Activated CD4-positive, alpha-beta T cell treated with anti-CD3 and anti-CD28 coated beads, Interleukin-2, amount 50 U/mL, for 16 hours (primary cell): ENCODE measurements around the gene ANKRD13C.
"Not testable (repeated sequence)": the region's sequence is repeated elsewhere in the genome, so short reads cannot be mapped to it uniquely, and the experiment has no call there.

Experiments used
- DNase-seq: peaks from one replicate; pipeline ENCODE4 v3.0.0-alpha.2; 2020

ANKRD13C gene

GRCh38 chr1:70354332-70355110 lies at the start of gene ANKRD13C:
ANKRD13C (minus strand) TSS chr1:70354722; CDS start chr1:70354408, 314 bp downstream.
- DNase-seq, result peak; percentile 96

GRCh38 chr1:70403759-70404158 lies 49.2 kb upstream of the ANKRD13C start:
- DNase-seq, result no peak

GRCh38 chr1:70401974-70402373 lies 47.5 kb upstream of the ANKRD13C start:
- no peak for DNase-seq

GRCh38 chr1:70400335-70400734 lies 45.8 kb upstream of the ANKRD13C start:
- no peak for DNase-seq

GRCh38 chr1:70397013-70397412 lies 42.5 kb upstream of the ANKRD13C start:
- DNase-seq, result no peak

GRCh38 chr1:70396607-70397006 lies 42.1 kb upstream of the ANKRD13C start:
- DNase-seq, result no peak

- DNase-seq, result no peak
These were observed 38.1 kb upstream of the ANKRD13C start for GRCh38 chr1:70392626-70393025.

- no peak for DNase-seq
These were observed 33.0 kb upstream of the ANKRD13C start for GRCh38 chr1:70387507-70387906.

GRCh38 chr1:70386121-70386520 lies 31.6 kb upstream of the ANKRD13C start:
- DNase-seq, result no peak

GRCh38 chr1:70385477-70385876 lies 31.0 kb upstream of the ANKRD13C start:
- no peak for DNase-seq

GRCh38 chr1:70384542-70384941 lies 30.0 kb upstream of the ANKRD13C start:
- no peak for DNase-seq

- DNase-seq, result no peak
These were observed 29.0 kb upstream of the ANKRD13C start for GRCh38 chr1:70383483-70383882.

GRCh38 chr1:70382682-70383081 lies 28.2 kb upstream of the ANKRD13C start:
- DNase-seq, result no peak

GRCh38 chr1:70376196-70376595 lies 21.7 kb upstream of the ANKRD13C start:
- DNase-seq, result no peak

GRCh38 chr1:70373580-70373979 lies 19.1 kb upstream of the ANKRD13C start:
- DNase-seq, result not testable (repeated sequence)

GRCh38 chr1:70372426-70372825 lies 17.9 kb upstream of the ANKRD13C start:
- no peak for DNase-seq

- not testable (repeated sequence) for DNase-seq
These were observed 17.1 kb upstream of the ANKRD13C start for GRCh38 chr1:70371586-70371985.

- DNase-seq, result not testable (repeated sequence)
These were observed 12.9 kb upstream of the ANKRD13C start for GRCh38 chr1:70367397-70367796.

- DNase-seq, result not testable (repeated sequence)
These were observed 12.5 kb upstream of the ANKRD13C start for GRCh38 chr1:70366997-70367396.

GRCh38 chr1:70366425-70366952 lies 12.0 kb upstream of the ANKRD13C start:
- not testable (repeated sequence) for DNase-seq

GRCh38 chr1:70364439-70364838 lies 9.9 kb upstream of the ANKRD13C start:
- DNase-seq, result no peak

GRCh38 chr1:70361727-70362398 lies 7.3 kb upstream of the ANKRD13C start:
- no peak for DNase-seq

GRCh38 chr1:70360321-70360720 lies 5.8 kb upstream of the ANKRD13C start:
- DNase-seq, result no peak

GRCh38 chr1:70358921-70359564 lies 4.5 kb upstream of the ANKRD13C start:
- peak; percentile 37 for DNase-seq
